Measurements from ENCODE around the gene FSTL4. TPM values are rescaled to one million over a fixed set of nuclear protein-coding genes. Genes with fewer than 3 reads are reported as not detected.

FSTL4 gene
- total RNA-seq, 1 donor: 0.52 TPM

DNA sequence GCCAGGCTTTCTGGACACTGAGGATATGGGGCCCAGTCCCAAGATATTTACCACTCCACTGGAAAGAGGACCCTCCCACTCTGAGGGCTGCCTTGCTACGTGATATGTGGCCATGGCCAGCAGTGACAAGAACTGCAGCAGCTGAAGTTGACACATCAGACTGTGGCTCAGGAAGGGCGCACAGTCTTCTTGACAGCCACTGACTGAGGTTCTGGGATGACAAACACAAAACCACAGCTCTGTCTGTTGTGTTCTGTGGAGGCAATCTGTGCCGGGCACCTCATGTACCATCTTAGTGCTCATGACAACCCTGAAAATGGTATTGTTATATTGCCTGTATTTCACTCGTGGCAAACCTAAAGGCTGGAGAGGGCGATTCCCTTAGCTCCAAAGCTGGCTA, 16.9 kb downstream of the FSTL4 start:
- Histone ChIP-seq H3K27me3 (ENCODE audit: insufficient read depth, low read length) (no peaks in the 10 kb centered on the region), H3K4me3 (ENCODE audit: low read length) (no peak overlapping the region), H3K4me1 (ENCODE audit: insufficient read depth, low read length) (no peaks in the 10 kb centered on the region), H3K9me3 (ENCODE audit: low read depth, low read length) (no peaks in the 10 kb centered on the region)

GRCh38 chr5:133589286-133589685, 23.1 kb downstream of the FSTL4 start:
- Histone ChIP-seq H3K4me1 (ENCODE audit: insufficient read depth, low read length) (no peaks in the 10 kb centered on the region), H3K9me3 (ENCODE audit: low read depth, low read length) (no peaks in the 10 kb centered on the region), H3K27me3 (ENCODE audit: insufficient read depth, low read length) (no peaks in the 10 kb centered on the region), H3K4me3 (ENCODE audit: low read length) (no peak overlapping the region)

DNA sequence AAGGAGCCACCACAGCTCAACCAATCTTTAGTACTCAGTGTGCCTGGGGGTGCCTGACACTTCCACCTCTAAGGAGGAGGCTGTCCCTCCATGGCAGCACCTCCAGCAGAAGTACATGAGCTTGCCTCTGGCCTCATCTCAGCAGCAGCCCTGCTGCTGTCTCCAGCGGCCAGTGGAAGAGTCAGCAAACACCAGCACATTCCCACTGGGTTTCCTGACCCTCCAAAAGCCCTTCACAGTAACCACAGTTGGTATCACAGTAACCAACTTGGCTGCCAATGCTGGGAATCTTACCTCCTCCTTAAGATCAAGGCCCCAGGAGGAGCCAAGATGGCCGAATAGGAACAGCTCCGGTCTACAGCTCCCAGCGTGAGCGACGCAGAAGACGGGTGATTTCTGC, 29.4 kb downstream of the FSTL4 start:
- no peaks in the 10 kb centered on the region for H3K9me3 ChIP-seq (ENCODE audit: low read depth, low read length)
- H3K4me3 ChIP-seq (ENCODE audit: low read length): no peak overlapping the region
- H3K27me3 ChIP-seq (ENCODE audit: insufficient read depth, low read length): no peaks in the 10 kb centered on the region

GRCh38 chr5:133581918-133582317, 30.4 kb downstream of the FSTL4 start:
- Histone ChIP-seq H3K27me3 (ENCODE audit: insufficient read depth, low read length) (no peaks in the 10 kb centered on the region), H3K4me1 (ENCODE audit: insufficient read depth, low read length) (no peaks in the 10 kb centered on the region), H3K9me3 (ENCODE audit: low read depth, low read length) (no peaks in the 10 kb centered on the region), H3K4me3 (ENCODE audit: low read length) (no peak overlapping the region)

More for the DNA sequence above, 29.4 kb downstream of the FSTL4 start:
- no peaks in the 10 kb centered on the region for H3K4me1 ChIP-seq (ENCODE audit: insufficient read depth, low read length)

DNA sequence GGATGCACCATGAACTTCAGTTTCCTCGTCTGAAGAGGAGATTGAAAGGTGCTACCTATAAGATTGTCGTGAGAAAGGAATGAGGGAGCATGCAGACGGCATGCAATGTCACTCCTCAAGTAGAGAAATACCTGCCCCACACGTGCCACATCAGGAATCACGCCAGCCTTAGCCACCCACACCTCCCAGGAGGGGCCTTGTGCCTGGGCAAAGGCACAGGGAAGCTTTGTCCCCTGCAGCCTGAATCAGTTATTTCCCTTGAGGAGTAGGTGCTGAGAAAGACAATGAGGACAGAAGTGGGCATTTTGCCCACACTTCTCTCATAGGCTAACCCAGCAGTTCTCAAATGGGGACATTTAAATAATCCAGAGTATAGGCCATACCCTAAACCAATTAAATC, 31.0 kb downstream of the FSTL4 start:
- no peaks in the 10 kb centered on the region for H3K9me3 ChIP-seq (ENCODE audit: low read depth, low read length)
- no peaks in the 10 kb centered on the region for H3K27me3 ChIP-seq (ENCODE audit: insufficient read depth, low read length)
- no peaks in the 10 kb centered on the region for H3K4me1 ChIP-seq (ENCODE audit: insufficient read depth, low read length)
- no peak overlapping the region for H3K4me3 ChIP-seq (ENCODE audit: low read length)

GRCh38 chr5:133580618-133581017, 31.7 kb downstream of the FSTL4 start:
- Histone ChIP-seq H3K9me3 (ENCODE audit: low read depth, low read length) (no peaks in the 10 kb centered on the region), H3K4me3 (ENCODE audit: low read length) (no peak overlapping the region), H3K27me3 (ENCODE audit: insufficient read depth, low read length) (no peaks in the 10 kb centered on the region), H3K4me1 (ENCODE audit: insufficient read depth, low read length) (no peaks in the 10 kb centered on the region)

DNA sequence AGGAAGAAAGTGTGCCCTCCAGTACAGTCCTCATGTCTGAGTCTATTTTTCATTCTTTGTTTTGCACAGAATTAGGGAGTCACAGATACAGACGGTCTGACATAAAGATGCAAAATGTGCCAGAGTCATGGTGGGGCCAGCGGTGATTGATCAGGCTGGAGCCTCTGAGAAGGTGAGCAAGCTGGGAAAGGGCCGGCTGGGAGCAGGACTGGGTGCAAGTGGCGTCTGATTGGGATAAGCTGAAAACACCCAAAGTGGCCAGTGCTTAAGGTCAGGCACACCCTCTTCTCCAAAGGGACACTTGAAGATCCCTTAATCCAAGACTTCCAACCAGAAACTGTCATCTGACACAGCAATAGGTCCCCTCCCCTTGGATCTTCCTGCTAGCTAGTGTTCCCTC, 32.6 kb downstream of the FSTL4 start:
- Histone ChIP-seq H3K27me3 (ENCODE audit: insufficient read depth, low read length) (no peaks in the 10 kb centered on the region), H3K4me3 (ENCODE audit: low read length) (no peak overlapping the region), H3K4me1 (ENCODE audit: insufficient read depth, low read length) (no peaks in the 10 kb centered on the region), H3K9me3 (ENCODE audit: low read depth, low read length) (no peaks in the 10 kb centered on the region)

DNA sequence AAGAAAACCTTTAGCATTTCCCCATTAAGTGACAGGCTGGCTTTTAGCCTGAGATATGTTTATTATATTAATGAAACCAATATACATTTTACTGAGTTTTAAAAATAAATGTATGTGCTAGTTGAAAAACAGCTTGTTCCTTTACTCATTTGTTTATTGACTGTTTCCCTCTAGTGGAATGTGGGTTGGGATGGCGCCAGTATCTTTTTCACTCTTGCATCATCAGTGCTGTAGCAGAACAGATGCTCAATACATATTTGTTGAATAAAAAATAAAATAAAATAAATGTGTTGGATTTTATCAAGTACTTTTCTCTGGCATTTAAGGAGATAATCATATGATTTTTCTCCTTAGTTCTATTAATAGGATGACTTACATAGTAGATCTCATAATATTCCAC, 43.0 kb downstream of the FSTL4 start:
- H3K9me3 ChIP-seq (ENCODE audit: low read depth, low read length): no peaks in the 10 kb centered on the region
- H3K27me3 ChIP-seq (ENCODE audit: insufficient read depth, low read length): peaks cover 31% of the 10 kb centered on the region
- no peaks in the 10 kb centered on the region for H3K4me1 ChIP-seq (ENCODE audit: insufficient read depth, low read length)
- no peak overlapping the region for H3K4me3 ChIP-seq (ENCODE audit: low read length)

DNA sequence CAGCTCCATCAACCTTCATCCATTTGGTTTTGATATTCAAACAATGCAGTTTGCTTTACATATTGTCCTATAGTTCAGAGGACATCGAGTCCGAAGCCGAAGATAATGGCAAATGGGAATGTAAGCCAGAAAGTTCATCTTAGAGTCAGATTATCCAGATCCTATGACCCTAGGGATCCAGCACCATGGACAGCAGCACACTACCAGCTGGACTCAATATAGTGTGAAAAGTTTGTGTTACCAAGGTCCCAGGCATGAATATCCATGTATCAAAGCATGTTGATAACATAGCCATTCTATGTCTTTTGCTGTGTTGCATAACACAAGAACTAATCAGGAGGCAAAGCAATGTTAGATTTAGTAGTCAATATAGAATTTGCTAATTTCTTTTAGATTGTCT, 46.3 kb downstream of the FSTL4 start:
- no peak overlapping the region for H3K4me3 ChIP-seq (ENCODE audit: low read length)
- no peaks in the 10 kb centered on the region for H3K9me3 ChIP-seq (ENCODE audit: low read depth, low read length)
- H3K27me3 ChIP-seq (ENCODE audit: insufficient read depth, low read length): peaks cover 21% of the 10 kb centered on the region
- no peaks in the 10 kb centered on the region for H3K4me1 ChIP-seq (ENCODE audit: insufficient read depth, low read length)

DNA sequence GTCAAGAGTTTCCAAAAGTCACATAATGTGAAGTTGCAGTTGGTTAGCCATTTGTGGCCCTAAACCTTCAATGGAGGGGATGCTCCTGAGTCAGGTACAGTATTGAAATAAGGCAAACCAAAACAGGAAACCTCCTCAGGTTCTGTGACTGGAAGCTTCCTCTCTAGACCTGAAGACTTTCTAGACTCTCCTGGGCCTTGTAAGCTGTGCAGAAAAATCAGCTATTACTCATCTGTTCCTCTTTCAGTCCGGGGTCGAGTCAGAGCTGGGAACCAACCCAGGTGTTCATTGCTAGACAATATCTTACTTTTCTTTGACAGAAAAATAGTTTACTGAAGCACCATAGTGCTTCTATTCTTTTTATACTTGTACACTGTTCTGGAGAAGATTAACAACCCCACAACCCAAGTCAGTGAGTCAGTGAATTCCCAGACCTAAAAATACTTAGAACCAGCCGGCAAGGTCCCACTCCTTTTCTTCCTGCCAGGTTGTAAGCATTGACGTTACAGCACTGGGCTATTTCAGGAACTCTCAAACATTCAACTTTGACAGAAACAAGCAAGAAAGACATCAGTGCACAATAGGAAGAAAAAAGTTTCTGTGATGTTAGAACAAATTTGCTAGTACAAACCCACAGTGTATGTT, 47.3 kb downstream of the FSTL4 start:
- Histone ChIP-seq H3K4me1 (ENCODE audit: insufficient read depth, low read length) (no peaks in the 10 kb centered on the region), H3K9me3 (ENCODE audit: low read depth, low read length) (no peaks in the 10 kb centered on the region), H3K4me3 (ENCODE audit: low read length) (no peak overlapping the region), H3K27me3 (ENCODE audit: insufficient read depth, low read length) (peaks cover 17% of the 10 kb centered on the region)

GRCh38 chr5:133562554-133562953, 49.8 kb downstream of the FSTL4 start:
- Histone ChIP-seq H3K4me3 (ENCODE audit: low read length) (no peak overlapping the region), H3K4me1 (ENCODE audit: insufficient read depth, low read length) (no peaks in the 10 kb centered on the region), H3K27me3 (ENCODE audit: insufficient read depth, low read length) (peaks cover 4% of the 10 kb centered on the region), H3K9me3 (ENCODE audit: low read depth, low read length) (no peaks in the 10 kb centered on the region)

- Histone ChIP-seq H3K4me3 (ENCODE audit: low read length) (no peak overlapping the region), H3K9me3 (ENCODE audit: low read depth, low read length) (no peaks in the 10 kb centered on the region), H3K4me1 (ENCODE audit: insufficient read depth, low read length) (no peaks in the 10 kb centered on the region), H3K27me3 (ENCODE audit: insufficient read depth, low read length) (no peaks in the 10 kb centered on the region)
These were observed 52.4 kb downstream of the FSTL4 start for GRCh38 chr5:133559960-133560359.

DNA sequence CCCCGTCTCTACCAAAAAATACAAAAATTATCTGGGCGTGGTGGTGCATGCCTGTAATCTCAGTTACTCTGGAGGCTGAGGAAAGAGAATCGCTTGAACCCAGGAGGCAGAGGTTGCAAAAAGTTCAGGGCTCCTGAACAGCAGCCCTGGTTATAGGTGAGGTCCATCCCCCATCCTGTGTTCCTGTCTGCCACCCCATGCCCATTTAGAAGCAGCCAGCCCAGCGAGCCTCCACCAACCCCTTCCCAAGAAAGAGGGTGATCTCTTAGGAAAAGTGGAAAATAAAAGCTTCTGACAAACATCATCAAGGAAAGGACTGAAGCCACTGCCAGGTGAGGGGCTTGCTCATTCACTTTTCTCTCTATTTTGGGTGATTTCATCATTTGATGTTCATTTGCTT, 55.8 kb downstream of the FSTL4 start:
- Histone ChIP-seq H3K4me3 (ENCODE audit: low read length) (no peak overlapping the region), H3K9me3 (ENCODE audit: low read depth, low read length) (no peaks in the 10 kb centered on the region), H3K27me3 (ENCODE audit: insufficient read depth, low read length) (peaks cover 4% of the 10 kb centered on the region), H3K4me1 (ENCODE audit: insufficient read depth, low read length) (no peaks in the 10 kb centered on the region)

- no peaks in the 10 kb centered on the region for H3K4me1 ChIP-seq (ENCODE audit: insufficient read depth, low read length)
- peaks cover 11% of the 10 kb centered on the region for H3K27me3 ChIP-seq (ENCODE audit: insufficient read depth, low read length)
- no peak overlapping the region for H3K4me3 ChIP-seq (ENCODE audit: low read length)
- no peaks in the 10 kb centered on the region for H3K9me3 ChIP-seq (ENCODE audit: low read depth, low read length)
These were observed 58.1 kb downstream of the FSTL4 start for GRCh38 chr5:133554279-133554678.

GRCh38 chr5:133552925-133553525, 59.3 kb downstream of the FSTL4 start:
- H3K9me3 ChIP-seq (ENCODE audit: low read depth, low read length): no peaks in the 10 kb centered on the region
- no peak overlapping the region for H3K4me3 ChIP-seq (ENCODE audit: low read length)
- no peaks in the 10 kb centered on the region for H3K4me1 ChIP-seq (ENCODE audit: insufficient read depth, low read length)
- peaks cover 11% of the 10 kb centered on the region for H3K27me3 ChIP-seq (ENCODE audit: insufficient read depth, low read length)

DNA sequence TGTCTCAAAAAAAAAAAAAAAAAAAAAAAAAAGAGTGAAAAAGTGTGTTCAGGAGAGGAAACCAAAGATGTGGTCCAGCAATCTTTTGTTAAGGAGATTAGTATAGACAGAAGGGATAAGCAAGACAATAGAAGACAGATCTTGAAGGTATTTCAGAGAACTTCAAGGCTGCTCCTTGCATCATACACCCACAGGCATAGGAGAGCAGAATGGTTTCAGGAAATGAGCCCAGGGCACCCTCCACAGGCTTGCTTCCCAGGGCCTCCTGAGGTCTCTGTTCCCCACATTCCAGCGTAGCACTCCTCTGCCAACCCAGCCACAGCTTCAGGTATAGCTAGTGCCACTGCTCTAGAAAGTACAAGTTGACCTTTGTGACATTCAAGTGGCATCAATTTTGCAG, 65.8 kb downstream of the FSTL4 start:
- no peak overlapping the region for H3K4me3 ChIP-seq (ENCODE audit: low read length)
- H3K4me1 ChIP-seq (ENCODE audit: insufficient read depth, low read length): no peaks in the 10 kb centered on the region
- no peaks in the 10 kb centered on the region for H3K9me3 ChIP-seq (ENCODE audit: low read depth, low read length)
- H3K27me3 ChIP-seq (ENCODE audit: insufficient read depth, low read length): peaks cover 12% of the 10 kb centered on the region
